GM21423 (cell line): Measurements from ENCODE around the gene NDUFS6.
"Not testable (repeated sequence)": the region's sequence is repeated elsewhere in the genome, so short reads cannot be mapped to it uniquely, and the experiment has no call there.

Source experiments
- ATAC-seq: cut with Tn5 transposase; IDR thresholded peaks from one replicate; pipeline ENCODE4 v1.9.1; 2021; ENCODE audit warnings: mild to moderate bottlenecking, moderate library complexity; ENCODE audit not compliant: unreplicated experiment

The NDUFS6 gene

GRCh38 chr5:1796371-1797102 is 4.7 kb upstream of the NDUFS6 start:
- no peak for ATAC-seq

GRCh38 chr5:1797103-1797800 is 4.0 kb upstream of the NDUFS6 start:
- no peak for ATAC-seq

GRCh38 chr5:1797855-1798254 is 3.4 kb upstream of the NDUFS6 start:
- no peak for ATAC-seq

- not testable (repeated sequence) for ATAC-seq
Observed at GRCh38 chr5:1798589-1798988, 2.6 kb upstream of the NDUFS6 start.

- peak; percentile 25 for ATAC-seq
Observed at GRCh38 chr5:1799110-1799601, 2.1 kb upstream of the NDUFS6 start.

GRCh38 chr5:1799602-1800471 is 1.4 kb upstream of the NDUFS6 start, which contains the start of gene MRPL36:
Gene MRPL36 (minus strand): TSS chr5:1799837. CDS start chr5:1798935, 902 bp downstream.
- ATAC-seq, result peak; percentile 35

GRCh38 chr5:1800472-1801221 is 560 bp upstream of the NDUFS6 start:
- peak; percentile 34 for ATAC-seq

GRCh38 chr5:1801967-1802295 is 724 bp downstream of the NDUFS6 start:
- no peak for ATAC-seq

GRCh38 chr5:1803192-1803591 is 2.0 kb downstream of the NDUFS6 start:
- ATAC-seq, result no peak

- ATAC-seq, result no peak
Observed at GRCh38 chr5:1804001-1804690, 2.9 kb downstream of the NDUFS6 start.

GRCh38 chr5:1805326-1805725 is 4.1 kb downstream of the NDUFS6 start:
- no peak for ATAC-seq

- no peak for ATAC-seq
Observed at GRCh38 chr5:1805736-1806135, 4.5 kb downstream of the NDUFS6 start.

GRCh38 chr5:1806199-1806598 is 5.0 kb downstream of the NDUFS6 start:
- ATAC-seq, result no peak

- ATAC-seq, result no peak
Observed at GRCh38 chr5:1806974-1807373, 5.8 kb downstream of the NDUFS6 start.

GRCh38 chr5:1807451-1808185 is 6.4 kb downstream of the NDUFS6 start:
- no peak for ATAC-seq

- no peak for ATAC-seq
Observed at GRCh38 chr5:1808439-1808838, 7.2 kb downstream of the NDUFS6 start.

GRCh38 chr5:1809416-1810035 is 8.3 kb downstream of the NDUFS6 start:
- no peak for ATAC-seq

- no peak for ATAC-seq
Observed at GRCh38 chr5:1810581-1811101, 9.4 kb downstream of the NDUFS6 start.
